Measurements from ENCODE around the gene POLR1C. TPM values are rescaled to one million over a fixed set of nuclear protein-coding genes. Genes with fewer than 3 reads are reported as not detected.

POLR1C gene
- total RNA-seq: 10.7 and 25.4 TPM in 2 replicates

GRCh38 chr6:43516697-43517504 lies at the start of gene POLR1C, which contains the start of gene YIPF3:
TSS of gene POLR1C (plus strand) at chr6:43517089. CDS start at chr6:43517110, 21 bp downstream.
TSS of gene YIPF3 (minus strand) at chr6:43516926. CDS start at chr6:43516807, 119 bp downstream.

GRCh38 chr6:43477235-43478007 lies 39.5 kb upstream of the POLR1C start, which contains the start of gene TJAP1:
TSS of gene TJAP1 (plus strand) at chr6:43477570. CDS start at chr6:43499002, 21,432 bp downstream.

GRCh38 chr6:43509984-43510826 lies 6.7 kb upstream of the POLR1C start, which contains the start of gene LRRC73:
TSS of gene LRRC73 (minus strand) at chr6:43510346. CDS start at chr6:43509785, 561 bp downstream.

Other genes starting within 250 kb of the POLR1C start
- gene SLC22A7, start 218.8 kb upstream of the POLR1C start, total RNA-seq: not detected in 2 replicates
- not detected in 2 replicates for gene CRIP3, start 208.3 kb upstream of the POLR1C start, total RNA-seq
- gene ZNF318, start 147.4 kb upstream of the POLR1C start, total RNA-seq: 6.7 and 7.1 TPM in 2 replicates
- 9.9 and 18.0 TPM in 2 replicates for gene ABCC10, start 89.5 kb upstream of the POLR1C start, total RNA-seq
- gene DLK2, start 61.5 kb upstream of the POLR1C start, total RNA-seq: 1.3 and 1.8 TPM in 2 replicates
- 13.0 and 17.3 TPM in 2 replicates for gene TJAP1, start 39.5 kb upstream of the POLR1C start, total RNA-seq
- gene LRRC73, start 6.7 kb upstream of the POLR1C start, total RNA-seq: 0.18 and 1.5 TPM in 2 replicates
- 166 TPM in 2 replicates for gene YIPF3, start 163 bp upstream of the POLR1C start, total RNA-seq
- gene XPO5, start 58.9 kb downstream of the POLR1C start, total RNA-seq: 15.2 and 16.7 TPM in 2 replicates
- 10.5 and 25.9 TPM in 2 replicates for gene POLH, start 59.1 kb downstream of the POLR1C start, total RNA-seq
- 32.7 and 36.5 TPM in 2 replicates for gene GTPBP2, start 112.2 kb downstream of the POLR1C start, total RNA-seq
- gene MAD2L1BP, start 118.8 kb downstream of the POLR1C start, total RNA-seq: 24.2 and 37.6 TPM in 2 replicates
- 0.97 and 1.1 TPM in 2 replicates for gene RSPH9, start 127.9 kb downstream of the POLR1C start, total RNA-seq
- 30.5 and 33.0 TPM in 2 replicates for gene MRPS18A, start 170.7 kb downstream of the POLR1C start, total RNA-seq

Measured in cardiac atrium fibroblast (primary cell).